ENCODE measurements around the gene SPATS1. TPM values are rescaled to one million over a fixed set of nuclear protein-coding genes. Genes with fewer than 3 reads are reported as not detected.

Gene SPATS1
- total RNA-seq, 4 donors from 2014 or later, result not detected

GRCh38 chr6:44353336-44353735, 10.9 kb downstream of the SPATS1 start:
- Histone ChIP-seq H3K27me3 (peaks cover 0 to 12% (median 0%) of the 10 kb centered on the region in 4 donors), H3K9me3 (no peaks in the 10 kb centered on the region), H3K36me3 (no peaks in the 10 kb centered on the region), H3K4me1 (peaks cover 0 to 6% (median 0%) of the 10 kb centered on the region in 3 donors), H3K27ac (no peak overlapping the region), H3K4me3 (no peak overlapping the region)
- TF ChIP-seq POLR2A (IDR thresholded peaks at IDR 0.05) (no peak), CTCF (IDR thresholded peaks at IDR 0.05) (no peak)
- WGBS, 2 donors, result 34 to 39% methylated on average over 2 of the region's 2 CpGs
- no peak for DNase-seq
- intact Hi-C loops (cut with DNase I), result no loop called here

GRCh38 chr6:44355640-44356039, 13.2 kb downstream of the SPATS1 start:
- H3K4me1 ChIP-seq, result peaks cover 0 to 6% (median 0%) of the 10 kb centered on the region in 3 donors
- no peak overlapping the region for H3K27ac ChIP-seq
- intact Hi-C loops (cut with DNase I), result no loop called here
- no peak for DNase-seq
- no peaks in the 10 kb centered on the region for H3K9me3 ChIP-seq
- H3K27me3 ChIP-seq, result peaks cover 0 to 15% (median 0%) of the 10 kb centered on the region in 4 donors
- H3K4me3 ChIP-seq, result no peak overlapping the region
- TF ChIP-seq CTCF (IDR thresholded peaks at IDR 0.05) (no peak), POLR2A (IDR thresholded peaks at IDR 0.05) (no peak)
- no peaks in the 10 kb centered on the region for H3K36me3 ChIP-seq
- 81 to 83% methylated on average over 4 of the region's 4 CpGs for WGBS, 2 donors

- Histone ChIP-seq H3K9me3 (no peaks in the 10 kb centered on the region), H3K4me3 (no peak overlapping the region), H3K4me1 (peaks cover 0 to 6% (median 0%) of the 10 kb centered on the region in 3 donors), H3K36me3 (no peaks in the 10 kb centered on the region), H3K27ac (no peak overlapping the region), H3K27me3 (peaks cover 0 to 21% (median 0%) of the 10 kb centered on the region in 4 donors)
- no peak for DNase-seq
- intact Hi-C loops (cut with DNase I), result no loop called here
- TF ChIP-seq CTCF (IDR thresholded peaks at IDR 0.05) (no peak), POLR2A (IDR thresholded peaks at IDR 0.05) (no peak)
- 27 to 55% methylated on average over 1 of the region's 1 CpG for WGBS, 2 donors
Measured at GRCh38 chr6:44356487-44356886, 14.0 kb downstream of the SPATS1 start.

GRCh38 chr6:44359973-44360372, 17.5 kb downstream of the SPATS1 start:
- WGBS, 2 donors, result 69 to 77% methylated on average over 3 of the region's 3 CpGs
- H3K4me1 ChIP-seq, result no peaks in the 10 kb centered on the region
- TF ChIP-seq POLR2A (IDR thresholded peaks at IDR 0.05) (no peak), CTCF (IDR thresholded peaks at IDR 0.05) (no peak)
- no peaks in the 10 kb centered on the region for H3K9me3 ChIP-seq
- intact Hi-C loops (cut with DNase I), result no loop called here
- H3K27ac ChIP-seq, result no peak overlapping the region
- no peak overlapping the region for H3K4me3 ChIP-seq
- H3K36me3 ChIP-seq, result no peaks in the 10 kb centered on the region
- no peak for DNase-seq
- H3K27me3 ChIP-seq, result peaks cover 0 to 22% (median 0%) of the 10 kb centered on the region in 4 donors

- WGBS, 2 donors, result 71 to 82% methylated on average over 6 of the region's 6 CpGs
- DNase-seq, result no peak
- Histone ChIP-seq H3K27ac (no peak overlapping the region), H3K36me3 (no peaks in the 10 kb centered on the region), H3K4me3 (no peak overlapping the region), H3K4me1 (no peaks in the 10 kb centered on the region), H3K27me3 (peaks cover 0 to 10% (median 0%) of the 10 kb centered on the region in 4 donors), H3K9me3 (no peaks in the 10 kb centered on the region)
- TF ChIP-seq POLR2A (IDR thresholded peaks at IDR 0.05), result no peak
- no peak for TF ChIP-seq CTCF (IDR thresholded peaks at IDR 0.05)
- intact Hi-C loops (cut with DNase I), result no loop called here
Measured at GRCh38 chr6:44361947-44362346, 19.5 kb downstream of the SPATS1 start.

Measured in esophagus squamous epithelium (tissue), 5 donors.